ENCODE measurements around the gene RFXANK. TPM values are rescaled to one million over a fixed set of nuclear protein-coding genes. Genes with fewer than 3 reads are reported as not detected.
"Not testable (repeated sequence)": the region's sequence is repeated elsewhere in the genome, so short reads cannot be mapped to it uniquely, and the experiment has no call there.

RFXANK gene
- total RNA-seq, 2 donors from 2014 or later: 88.2 to 122 TPM

- Mint-ChIP-seq H3K36me3 (no peaks in the 10 kb centered on the region), H3K27ac (no peak overlapping the region)
- no peak for ATAC-seq
Observed at GRCh38 chr19:19162495-19162894, 29.6 kb upstream of the RFXANK start.

GRCh38 chr19:19165396-19165795, 26.7 kb upstream of the RFXANK start:
- Mint-ChIP-seq H3K27ac (no peak overlapping the region), H3K9me3 (no peaks in the 10 kb centered on the region), H3K36me3 (no peaks in the 10 kb centered on the region)
- DNase-seq (ENCODE audit: low spot score in 2 of 2) (no peak), ATAC-seq (no peak)

More at GRCh38 chr19:19162495-19162894, 29.6 kb upstream of the RFXANK start:
- no peak for DNase-seq (ENCODE audit: low spot score in 2 of 2)
- H3K9me3 Mint-ChIP-seq: no peaks in the 10 kb centered on the region

DNA sequence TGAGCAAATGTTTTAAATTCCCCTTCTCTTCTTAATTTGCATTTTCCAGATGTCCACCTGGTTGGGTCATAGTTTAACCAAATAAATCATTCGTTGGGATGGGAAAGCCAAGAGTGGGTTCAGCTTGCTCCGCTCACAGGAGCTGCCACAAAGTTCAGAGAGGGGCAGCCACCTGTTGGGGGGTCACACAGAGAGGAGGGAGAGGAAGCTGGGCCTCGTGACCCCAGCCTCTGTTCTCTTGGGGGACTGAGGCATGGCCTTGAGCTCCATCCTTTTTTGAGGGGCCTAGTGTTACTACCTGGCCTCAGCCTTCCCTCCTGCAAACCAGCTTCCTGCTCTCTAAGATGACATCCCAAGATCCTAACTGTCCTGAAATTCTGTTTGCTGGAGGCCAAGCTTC, 24.4 kb upstream of the RFXANK start:
- Mint-ChIP-seq H3K9me3 (no peaks in the 10 kb centered on the region), H3K27ac (no peak overlapping the region), H3K36me3 (no peaks in the 10 kb centered on the region)
- DNase-seq (ENCODE audit: low spot score in 2 of 2) (no peak), ATAC-seq (no peak)

GRCh38 chr19:19169236-19170052, 22.6 kb upstream of the RFXANK start:
- ATAC-seq: no peak
- no peak overlapping the region for H3K27ac Mint-ChIP-seq
- no peaks in the 10 kb centered on the region for H3K36me3 Mint-ChIP-seq
- DNase-seq (ENCODE audit: low spot score in 2 of 2): no peak
- no peaks in the 10 kb centered on the region for H3K9me3 Mint-ChIP-seq

DNA sequence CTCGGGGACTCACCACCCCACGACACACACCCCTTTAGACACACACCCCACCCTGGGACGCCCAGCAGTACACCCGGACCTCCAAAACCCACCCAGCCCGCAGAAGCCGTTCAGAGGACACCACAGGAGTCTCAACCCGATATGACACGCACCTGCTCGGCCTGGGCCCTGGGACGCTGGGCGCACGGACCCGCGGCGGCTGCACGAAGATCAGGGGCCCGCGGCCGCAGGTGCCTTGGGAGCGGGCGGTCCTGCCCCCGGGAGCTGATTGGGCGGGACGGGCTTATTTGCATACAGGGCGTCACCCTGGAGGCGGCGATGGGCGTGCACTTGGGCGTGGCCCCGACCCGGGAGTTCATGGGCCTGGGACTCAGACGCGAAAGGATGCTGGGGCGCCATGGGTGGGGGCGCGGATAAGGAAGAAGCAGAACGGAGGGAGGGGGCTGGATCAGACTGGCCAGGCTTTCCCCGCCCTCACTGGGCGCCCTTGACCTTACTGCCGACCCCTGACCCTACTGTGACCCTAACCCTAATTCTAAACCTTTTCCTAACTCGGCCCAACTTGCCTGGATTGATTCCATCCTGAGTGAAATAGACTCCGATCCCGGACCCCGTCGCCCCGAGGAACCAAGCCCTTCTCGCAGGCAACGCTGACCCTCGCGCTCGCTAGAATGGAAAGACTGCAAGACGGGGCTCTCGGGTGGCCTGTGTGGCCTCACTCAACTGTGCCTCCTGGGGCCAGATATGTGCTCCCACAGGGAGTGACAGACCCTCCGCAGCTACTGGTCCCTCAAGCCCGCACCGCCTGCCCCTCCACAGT, 21.8 kb upstream of the RFXANK start, which contains the start of gene MEF2B:
TSS of gene MEF2B (minus strand) at position 211 of the 820 bp plus-strand sequence. CDS start 19,528 bp downstream, outside the sequence.
- no peaks in the 10 kb centered on the region for H3K9me3 Mint-ChIP-seq
- DNase-seq (ENCODE audit: low spot score in 2 of 2): peak in 1 of 2 donors; percentile 82
- no peaks in the 10 kb centered on the region for H3K36me3 Mint-ChIP-seq
- peak; percentile 82 to 97 for ATAC-seq
- H3K27ac Mint-ChIP-seq: peak within 1 kb of the TSS; percentile 3 to 11

DNA sequence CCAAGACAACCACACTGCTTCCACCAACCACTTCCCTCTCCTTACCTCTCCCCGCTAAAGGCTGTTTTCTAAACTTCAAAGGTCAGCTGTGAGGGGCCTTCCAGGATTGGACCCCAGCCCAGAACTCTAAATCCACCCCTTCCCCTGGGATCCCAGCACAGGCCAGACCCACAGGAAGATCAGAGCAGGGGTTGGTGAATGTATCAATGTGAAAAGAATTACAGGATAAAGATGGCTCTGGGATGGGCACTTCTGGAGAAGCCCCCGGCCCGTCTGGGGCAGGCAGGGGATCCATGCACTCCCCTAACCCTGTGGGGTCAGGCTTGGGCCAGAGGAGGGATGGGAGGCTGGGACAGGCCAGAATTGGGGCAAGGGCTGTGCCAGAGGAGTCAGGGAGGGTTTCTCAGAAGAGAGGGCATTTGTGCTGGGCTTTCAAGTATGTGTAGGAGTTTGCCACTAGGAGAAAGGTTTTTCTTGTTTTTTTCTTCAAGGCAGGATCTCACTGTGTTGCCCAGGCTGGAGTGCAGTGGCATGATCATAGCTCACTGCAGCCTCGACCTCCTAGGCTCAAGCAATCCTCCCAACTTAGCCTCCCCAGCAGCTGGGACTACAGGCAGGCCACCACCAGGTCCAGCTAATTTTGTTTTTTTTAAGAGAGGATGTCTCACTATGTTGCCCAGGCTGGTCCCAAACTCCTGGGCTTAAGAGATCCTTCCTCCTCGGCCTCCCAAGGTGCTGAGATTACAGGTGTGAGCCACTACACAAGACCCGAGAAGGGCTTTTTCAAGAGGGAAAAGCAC, 21.0 kb upstream of the RFXANK start:
- H3K9me3 Mint-ChIP-seq: no peaks in the 10 kb centered on the region
- DNase-seq (ENCODE audit: low spot score in 2 of 2) (no peak), ATAC-seq (no peak)
- H3K36me3 Mint-ChIP-seq: no peaks in the 10 kb centered on the region
- H3K27ac Mint-ChIP-seq: peak overlapping the region; percentile 3 to 11

DNA sequence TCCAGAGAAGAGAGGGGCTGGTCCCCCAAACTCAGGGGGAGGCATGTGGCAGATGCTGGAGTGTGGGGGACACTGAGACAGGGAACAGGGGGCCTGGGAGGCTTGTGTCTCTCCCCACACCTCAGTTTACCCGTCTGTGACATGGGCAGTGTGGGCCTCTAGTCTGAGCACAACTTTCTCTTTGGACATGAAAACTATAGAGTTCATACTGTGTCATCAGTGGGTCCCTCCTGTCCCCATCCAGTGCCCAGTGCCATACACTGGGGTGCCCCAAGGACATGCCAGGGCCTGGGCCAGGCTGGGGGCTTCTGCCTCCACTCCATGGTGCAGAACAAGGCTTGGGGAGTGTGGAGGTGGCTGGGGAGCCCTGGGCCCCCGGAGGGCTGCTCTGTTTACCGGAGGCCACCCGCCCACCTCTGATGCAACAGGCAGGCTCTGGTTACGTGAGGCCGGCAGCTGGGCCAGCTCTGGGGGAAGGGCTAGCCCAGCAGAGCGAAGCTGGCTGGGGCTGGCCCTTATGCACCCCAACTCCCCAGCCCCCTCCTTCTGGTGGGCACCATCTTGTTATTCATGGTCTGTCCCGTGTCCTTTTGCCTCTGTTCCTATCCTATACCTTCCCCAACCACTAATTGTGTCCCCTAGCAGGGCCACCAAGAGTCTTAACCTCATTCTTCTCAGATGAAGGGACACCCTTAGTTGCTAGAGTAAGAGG, 20.1 kb upstream of the RFXANK start:
- DNase-seq (ENCODE audit: low spot score in 2 of 2) (no peak), ATAC-seq (no peak)
- Mint-ChIP-seq H3K36me3 (no peaks in the 10 kb centered on the region), H3K27ac (no peak overlapping the region), H3K9me3 (no peaks in the 10 kb centered on the region)

- not testable (repeated sequence) for H3K27ac Mint-ChIP-seq; H3K9me3 Mint-ChIP-seq; H3K36me3 Mint-ChIP-seq; ATAC-seq; DNase-seq (ENCODE audit: low spot score in 2 of 2)
Observed at GRCh38 chr19:19173243-19173642, 18.8 kb upstream of the RFXANK start.

DNA sequence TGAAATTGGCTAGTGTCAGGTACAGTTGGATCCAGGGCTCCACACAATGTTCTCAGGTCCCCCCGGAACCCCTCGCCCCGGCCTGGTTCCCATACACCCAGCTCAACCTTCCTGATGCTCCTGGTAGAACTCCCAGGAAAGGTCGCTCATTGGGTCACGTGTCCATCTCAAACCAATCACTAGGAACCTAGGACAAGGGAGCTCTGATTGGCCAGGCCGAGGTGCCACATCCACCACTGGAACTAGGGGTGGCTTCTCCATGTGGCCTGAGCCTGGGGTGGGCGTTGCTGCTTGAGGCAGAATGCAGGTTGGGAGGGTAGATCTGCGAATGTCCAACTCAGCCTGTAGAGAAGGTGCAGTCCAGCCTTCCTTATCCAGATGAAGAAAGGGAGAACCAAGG, 15.1 kb upstream of the RFXANK start:
- ATAC-seq: no peak
- H3K36me3 Mint-ChIP-seq: peaks cover 0 to 6% of the 10 kb centered on the region in 2 donors
- peak overlapping the region; percentile 36 to 57 for H3K27ac Mint-ChIP-seq
- H3K9me3 Mint-ChIP-seq: no peaks in the 10 kb centered on the region
- no peak for DNase-seq (ENCODE audit: low spot score in 2 of 2)

DNA sequence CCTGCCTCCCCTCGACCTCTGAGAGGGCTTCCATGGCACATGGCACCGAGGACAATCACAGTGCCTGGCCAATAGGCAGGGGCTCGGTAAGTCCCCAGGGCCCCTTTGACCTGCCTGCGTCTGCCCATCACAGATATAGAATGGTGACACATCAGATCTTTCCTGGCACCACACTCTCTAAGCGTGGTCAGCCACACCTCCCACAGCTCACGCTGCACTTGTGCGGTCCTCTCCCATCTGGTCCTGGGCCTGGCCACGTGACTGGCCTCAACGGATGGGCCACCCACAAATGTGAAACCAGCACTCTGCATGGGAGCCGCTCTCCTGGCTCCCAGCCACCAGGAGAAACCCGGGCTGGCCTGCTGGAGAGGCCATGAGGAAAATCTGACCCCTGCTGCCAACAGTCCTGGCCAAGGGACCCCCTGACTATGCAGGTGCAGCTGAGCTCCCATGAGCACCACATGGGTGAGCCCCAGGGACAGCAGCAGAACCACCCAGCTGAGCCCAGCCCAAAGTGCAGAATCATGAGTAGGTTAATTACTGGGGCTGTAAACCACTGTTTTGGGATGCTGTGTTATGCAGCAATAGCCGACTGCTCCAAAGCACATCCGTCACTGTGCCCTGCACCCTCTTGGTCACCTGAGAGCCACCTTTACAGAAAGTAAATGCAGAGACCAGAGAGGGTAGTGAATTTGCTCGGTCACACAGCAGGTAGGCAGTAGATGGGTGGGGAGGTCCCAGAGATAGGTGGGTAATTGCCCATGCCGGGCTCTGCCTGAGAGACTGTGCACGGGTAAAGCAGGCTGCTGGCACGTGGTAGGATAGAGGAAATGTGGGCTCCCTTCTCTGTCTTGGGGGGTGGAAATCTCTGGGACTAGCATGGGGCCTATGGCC, 12.3 kb upstream of the RFXANK start:
- DNase-seq (ENCODE audit: low spot score in 2 of 2) (no peak), ATAC-seq (peak in 1 of 2 donors; percentile 25)
- Mint-ChIP-seq H3K36me3 (peaks cover 0 to 6% of the 10 kb centered on the region in 2 donors), H3K9me3 (no peaks in the 10 kb centered on the region), H3K27ac (peak overlapping the region in 1 of 2 donors; percentile 52)

GRCh38 chr19:19181488-19181998, 10.5 kb upstream of the RFXANK start:
- Mint-ChIP-seq H3K9me3 (no peaks in the 10 kb centered on the region), H3K27ac (no peak overlapping the region), H3K36me3 (peaks cover 6 to 12% of the 10 kb centered on the region in 2 donors)
- ATAC-seq: no peak
- DNase-seq (ENCODE audit: low spot score in 2 of 2): no peak

GRCh38 chr19:19185853-19186740, 6.0 kb upstream of the RFXANK start:
- H3K9me3 Mint-ChIP-seq: no peaks in the 10 kb centered on the region
- ATAC-seq (peak; percentile 92 to 95), DNase-seq (ENCODE audit: low spot score in 2 of 2) (peak; percentile 73 to 74)
- H3K27ac Mint-ChIP-seq: peak overlapping the region; percentile 44 to 70
- peaks cover 18 to 20% of the 10 kb centered on the region in 2 donors for H3K36me3 Mint-ChIP-seq

DNA sequence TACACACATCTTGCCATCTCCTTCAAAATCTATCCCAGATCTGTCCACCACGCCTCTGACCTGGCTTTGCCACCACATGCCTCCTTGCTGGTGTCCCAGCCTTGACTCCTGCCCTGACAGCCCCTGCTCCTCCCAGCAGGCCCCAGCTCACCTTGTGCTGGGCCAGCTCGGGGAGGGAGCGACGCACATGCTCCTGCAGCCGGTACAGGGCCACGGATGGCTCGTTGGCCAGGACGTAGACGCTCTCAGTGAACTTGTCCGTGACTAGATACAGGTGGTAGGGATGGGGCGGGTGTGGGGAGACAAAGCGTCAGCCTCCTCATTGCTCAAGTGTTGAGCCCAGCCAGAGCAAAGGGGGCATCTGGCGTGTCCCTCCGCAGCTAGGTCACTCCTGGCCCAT, 5.3 kb upstream of the RFXANK start:
- DNase-seq (ENCODE audit: low spot score in 2 of 2): no peak

DNA sequence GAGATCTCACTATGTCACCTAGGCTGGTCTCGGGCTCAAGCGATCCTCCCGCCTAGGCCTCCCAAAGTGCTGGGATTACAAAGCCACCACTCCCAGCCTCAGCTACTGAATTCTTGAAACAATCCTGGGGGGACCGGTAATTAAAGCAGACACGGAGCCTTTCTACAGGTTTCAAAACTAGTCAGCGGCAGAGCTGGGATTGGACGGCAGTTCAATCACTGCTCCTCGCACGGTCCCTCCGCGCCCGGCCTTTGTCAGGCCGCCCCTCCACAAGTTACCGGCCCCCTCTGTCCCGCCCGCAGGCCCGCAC, 335 bp upstream of the RFXANK start:
- Mint-ChIP-seq H3K9me3 (no peaks in the 10 kb centered on the region), H3K36me3 (peaks cover 18 to 34% of the 10 kb centered on the region in 2 donors), H3K27ac (peak overlapping the region; percentile 96 to 99)
- DNase-seq (ENCODE audit: low spot score in 2 of 2) (no peak), ATAC-seq (no peak)

More for the DNA sequence above, 5.3 kb upstream of the RFXANK start:
- ATAC-seq: no peak
- Mint-ChIP-seq H3K9me3 (no peaks in the 10 kb centered on the region), H3K27ac (peak overlapping the region; percentile 44 to 70), H3K36me3 (peaks cover 21% of the 10 kb centered on the region in 2 donors)
